ENCODE results near the gene ACR.

ACR gene

GRCh38 chr22:50702821-50703725 lies 34.9 kb upstream of the ACR start:
- DNase-seq, result peak; percentile 8

GRCh38 chr22:50703726-50704509 lies 34.1 kb upstream of the ACR start:
- DNase-seq, result peak; percentile 6

DNA sequence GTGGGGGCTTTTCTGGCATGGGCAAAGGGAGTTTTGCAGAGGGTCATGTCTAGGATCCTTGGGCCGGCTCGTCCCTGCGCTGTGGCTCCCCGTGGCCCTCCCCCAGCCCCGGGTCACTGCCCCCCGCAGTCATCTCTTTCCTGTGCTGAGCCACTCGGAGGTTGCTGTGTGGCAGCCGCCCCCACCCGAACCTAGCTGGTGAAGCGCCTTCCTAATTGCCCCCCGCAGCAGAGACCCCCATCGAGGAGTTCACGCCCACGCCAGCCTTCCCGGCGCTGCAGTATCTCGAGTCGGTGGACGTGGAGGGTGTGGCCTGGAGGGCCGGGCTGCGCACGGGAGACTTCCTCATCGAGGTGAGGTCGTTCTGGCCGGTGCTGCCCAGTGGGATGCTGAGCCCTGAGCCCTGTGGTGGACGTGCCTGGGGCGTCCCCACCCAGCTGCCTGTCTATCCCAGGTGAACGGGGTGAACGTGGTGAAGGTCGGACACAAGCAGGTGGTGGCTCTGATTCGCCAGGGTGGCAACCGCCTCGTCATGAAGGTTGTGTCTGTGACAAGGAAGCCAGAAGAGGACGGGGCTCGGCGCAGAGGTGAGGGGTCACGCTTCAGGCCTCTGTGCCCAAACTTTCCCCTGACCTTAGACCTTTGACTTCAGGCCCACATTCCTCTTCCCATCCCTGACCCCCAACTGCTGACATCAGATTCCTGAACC lies 33.3 kb upstream of the ACR start:
- peak; percentile 8 for DNase-seq

- DNase-seq, result peak; percentile 8
Measured at GRCh38 chr22:50705219-50705691, 32.7 kb upstream of the ACR start.

- peak; percentile 5 for DNase-seq
Measured at GRCh38 chr22:50705851-50706351, 32.1 kb upstream of the ACR start.

- DNase-seq, result no peak
Measured at GRCh38 chr22:50706481-50707125, 31.4 kb upstream of the ACR start.

GRCh38 chr22:50708474-50708873 lies 29.5 kb upstream of the ACR start:
- DNase-seq, result no peak

DNA sequence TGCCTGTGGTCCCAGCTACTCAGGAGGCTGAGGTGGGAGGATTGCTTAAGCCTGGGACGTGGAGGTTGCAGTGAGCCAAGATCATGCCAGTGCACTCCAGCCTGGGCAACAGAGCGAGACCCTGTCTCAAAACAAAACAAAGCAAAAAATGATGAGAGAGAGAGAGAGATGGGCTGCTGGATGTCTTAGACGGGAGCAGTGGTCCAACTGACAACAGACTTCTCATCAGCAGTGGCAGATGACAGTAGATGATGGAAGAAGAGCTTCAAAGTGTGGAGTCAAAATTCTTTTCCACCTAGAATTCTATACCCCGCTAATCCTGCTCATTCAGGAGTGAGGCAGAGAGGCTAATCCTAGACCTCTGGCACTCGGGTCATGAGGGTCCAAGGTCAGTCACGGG lies 29.0 kb upstream of the ACR start:
- DNase-seq, result no peak

GRCh38 chr22:50710221-50710620 lies 27.8 kb upstream of the ACR start:
- DNase-seq, result no peak

DNA sequence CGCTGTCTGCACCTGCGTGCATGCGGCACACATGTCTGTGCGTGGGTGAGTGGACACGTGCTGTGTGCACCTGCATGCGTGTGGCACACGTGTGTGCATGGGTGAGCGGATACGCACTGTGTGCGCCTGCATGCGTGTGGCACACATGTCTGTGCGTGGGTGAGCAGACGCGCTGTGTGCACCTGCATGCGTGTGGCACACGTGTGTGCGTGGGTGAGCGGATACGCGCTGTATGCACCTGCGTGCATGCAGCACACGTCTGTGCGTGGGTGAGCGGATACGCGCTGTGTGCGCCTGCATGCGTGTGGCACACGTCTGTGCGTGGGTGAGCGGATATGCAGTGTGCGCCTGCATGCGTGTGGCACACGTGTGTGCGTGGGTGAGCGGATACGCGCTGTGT lies 27.1 kb upstream of the ACR start:
- DNase-seq, result no peak

GRCh38 chr22:50711446-50712340 lies 26.3 kb upstream of the ACR start:
- no peak for DNase-seq

DNA sequence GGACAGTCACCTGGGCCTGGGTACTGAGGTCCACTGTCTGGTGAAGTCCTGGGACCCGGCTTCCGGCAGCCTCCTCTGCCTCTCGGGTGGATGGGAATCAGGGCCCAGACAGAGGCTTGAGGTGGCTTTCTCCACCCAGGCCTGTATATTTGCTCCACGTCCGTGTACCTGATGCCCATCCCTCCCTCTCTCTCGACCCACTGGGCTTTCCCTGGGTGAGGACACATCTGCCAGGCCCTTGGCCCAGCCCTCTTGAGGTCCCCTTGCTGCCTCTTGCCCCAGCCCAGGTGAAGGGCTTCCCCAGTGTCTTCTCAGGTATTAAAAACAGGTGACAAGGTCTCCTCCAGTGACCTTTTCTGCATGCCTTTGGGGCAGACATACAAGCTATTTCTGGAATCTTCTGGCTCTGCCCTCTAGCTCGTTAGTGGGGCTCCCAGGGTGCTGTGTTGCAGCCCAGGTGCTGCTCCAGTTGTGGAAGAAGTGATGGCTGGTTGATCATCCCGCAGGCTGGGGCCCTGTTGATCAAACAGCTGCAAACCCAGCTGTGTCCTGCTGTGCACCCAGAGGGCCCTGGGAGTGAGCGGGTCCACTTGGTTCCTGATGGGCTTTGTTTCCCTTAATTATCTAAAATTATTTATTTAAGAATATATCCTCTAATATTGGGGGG lies 25.5 kb upstream of the ACR start:
- no peak for DNase-seq

- DNase-seq, result no peak
Measured at GRCh38 chr22:50713008-50713385, 25.0 kb upstream of the ACR start.

GRCh38 chr22:50713571-50714056 lies 24.4 kb upstream of the ACR start:
- no peak for DNase-seq

GRCh38 chr22:50714150-50714549 lies 23.9 kb upstream of the ACR start:
- no peak for DNase-seq

DNA sequence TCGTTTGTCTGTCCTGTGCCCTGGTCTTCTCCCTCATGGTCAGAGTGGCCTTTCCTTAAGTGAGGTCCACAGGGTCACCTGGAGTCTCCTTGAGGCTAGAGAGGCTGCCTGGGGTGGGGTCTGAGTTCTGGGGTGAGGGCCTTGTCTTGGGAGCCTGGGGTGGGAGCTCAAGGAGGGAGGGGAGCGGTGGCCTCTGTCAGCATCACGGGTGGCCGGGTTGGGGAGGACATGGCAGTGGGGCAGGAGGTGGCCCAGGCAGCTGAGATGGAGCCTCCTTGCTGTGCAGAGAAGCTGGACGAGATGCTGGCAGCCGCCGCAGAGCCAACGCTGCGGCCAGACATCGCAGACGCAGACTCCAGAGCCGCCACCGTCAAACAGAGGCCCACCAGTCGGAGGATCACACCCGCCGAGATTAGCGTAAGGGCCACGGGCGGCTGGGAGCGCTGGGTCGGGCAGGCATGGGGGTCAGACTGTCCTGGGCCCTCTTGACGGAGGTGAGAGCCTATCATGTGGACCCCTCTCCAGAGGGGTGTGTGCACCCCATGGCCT lies 23.3 kb upstream of the ACR start:
- DNase-seq, result no peak

- no peak for DNase-seq
Measured at GRCh38 chr22:50715250-50715649, 22.8 kb upstream of the ACR start.

DNA sequence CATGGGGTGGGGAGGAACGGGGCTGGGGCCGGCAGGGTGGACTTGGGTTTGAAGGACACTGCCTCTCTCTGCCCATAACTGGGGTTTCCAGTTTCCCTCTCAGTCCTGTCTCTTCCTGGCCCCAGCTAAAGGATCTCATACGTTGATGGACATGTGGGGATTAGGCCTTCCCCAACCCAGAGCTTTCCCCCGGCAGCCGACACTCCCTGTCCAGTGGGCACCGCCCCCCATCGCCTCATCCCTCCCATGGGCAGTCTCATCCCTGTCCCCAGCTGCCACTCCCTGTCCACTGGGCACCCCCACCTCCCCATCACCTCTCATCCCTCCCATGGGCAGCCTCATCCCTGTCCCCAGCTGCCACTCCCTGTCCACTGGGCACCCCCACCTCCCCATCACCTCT lies 22.2 kb upstream of the ACR start:
- DNase-seq, result no peak

- DNase-seq, result no peak
Measured at GRCh38 chr22:50716290-50717024, 21.5 kb upstream of the ACR start.

All from activated naive CD4-positive, alpha-beta T cell treated with anti-CD3 and anti-CD28 coated beads, Interleukin-2, amount 50 U/mL, for 16 hours (primary cell).